Measurements from ENCODE around the gene MAN1C1. TPM values are rescaled to one million over a fixed set of nuclear protein-coding genes. Genes with fewer than 3 reads are reported as not detected.

MAN1C1 gene
- polyA plus RNA-seq, 3 donors from 2014 or later = 0.48 to 2.8 (median 1.2) TPM

- Mint-ChIP-seq H3K27me3 (ENCODE audit: low read depth in 3 of 3) (peaks cover 2 to 5% (median 5%) of the 10 kb centered on the region in 3 donors), H3K4me1 (peaks cover 14 to 16% of the 10 kb centered on the region in 2 donors), H3K36me3 (peaks cover 0 to 7% (median under 1%) of the 10 kb centered on the region in 3 donors), H3K27ac (no peak overlapping the region), H3K4me3 (no peak overlapping the region), H3K9me3 (no peaks in the 10 kb centered on the region)
- DNase-seq = no peak
Measured at GRCh38 chr1:25715888-25716287, 99.3 kb downstream of the MAN1C1 start.

- Mint-ChIP-seq H3K9me3 (no peaks in the 10 kb centered on the region), H3K36me3 (peaks cover 0 to 7% (median 3%) of the 10 kb centered on the region in 3 donors), H3K4me1 (peaks cover 11 to 13% of the 10 kb centered on the region in 2 donors), H3K27me3 (ENCODE audit: low read depth in 3 of 3) (peaks cover 2 to 5% (median 5%) of the 10 kb centered on the region in 3 donors), H3K4me3 (no peak overlapping the region), H3K27ac (no peak overlapping the region)
- DNase-seq = no peak
Measured at GRCh38 chr1:25716320-25716719, 99.7 kb downstream of the MAN1C1 start.

DNA sequence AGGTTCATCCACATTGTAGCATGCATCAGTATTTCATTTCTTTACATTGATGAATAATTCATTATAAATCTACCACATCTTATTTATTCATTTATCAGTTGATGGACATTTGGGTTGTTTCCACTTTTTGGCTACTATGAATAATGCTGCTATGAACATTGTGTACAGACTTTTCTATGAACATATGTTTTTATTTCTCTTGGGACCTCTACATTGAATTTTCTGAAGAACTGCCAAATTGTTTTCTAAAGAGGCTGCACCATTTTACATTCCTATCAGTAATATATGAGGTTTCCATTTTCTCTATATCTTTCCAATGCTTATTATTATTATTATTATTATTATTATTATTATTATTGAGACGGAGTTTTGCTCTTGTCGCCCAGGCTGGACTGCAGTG, 102.1 kb downstream of the MAN1C1 start:
- Mint-ChIP-seq H3K27ac (no peak overlapping the region), H3K4me1 (no peaks in the 10 kb centered on the region), H3K36me3 (peaks cover 0 to 11% (median 3%) of the 10 kb centered on the region in 3 donors), H3K4me3 (no peak overlapping the region), H3K9me3 (no peaks in the 10 kb centered on the region), H3K27me3 (ENCODE audit: low read depth in 3 of 3) (peaks cover 0 to 9% (median 5%) of the 10 kb centered on the region in 3 donors)
- DNase-seq = no peak

- peaks cover 0 to 11% (median 3%) of the 10 kb centered on the region in 3 donors for H3K36me3 Mint-ChIP-seq
- H3K27me3 Mint-ChIP-seq (ENCODE audit: low read depth in 3 of 3) = peaks cover 2 to 10% (median 7%) of the 10 kb centered on the region in 3 donors
- H3K9me3 Mint-ChIP-seq = no peaks in the 10 kb centered on the region
- H3K4me1 Mint-ChIP-seq = no peaks in the 10 kb centered on the region
- H3K27ac Mint-ChIP-seq = no peak overlapping the region
- DNase-seq = no peak
- no peak overlapping the region for H3K4me3 Mint-ChIP-seq
Measured at GRCh38 chr1:25720624-25721023, 104.0 kb downstream of the MAN1C1 start.

DNA sequence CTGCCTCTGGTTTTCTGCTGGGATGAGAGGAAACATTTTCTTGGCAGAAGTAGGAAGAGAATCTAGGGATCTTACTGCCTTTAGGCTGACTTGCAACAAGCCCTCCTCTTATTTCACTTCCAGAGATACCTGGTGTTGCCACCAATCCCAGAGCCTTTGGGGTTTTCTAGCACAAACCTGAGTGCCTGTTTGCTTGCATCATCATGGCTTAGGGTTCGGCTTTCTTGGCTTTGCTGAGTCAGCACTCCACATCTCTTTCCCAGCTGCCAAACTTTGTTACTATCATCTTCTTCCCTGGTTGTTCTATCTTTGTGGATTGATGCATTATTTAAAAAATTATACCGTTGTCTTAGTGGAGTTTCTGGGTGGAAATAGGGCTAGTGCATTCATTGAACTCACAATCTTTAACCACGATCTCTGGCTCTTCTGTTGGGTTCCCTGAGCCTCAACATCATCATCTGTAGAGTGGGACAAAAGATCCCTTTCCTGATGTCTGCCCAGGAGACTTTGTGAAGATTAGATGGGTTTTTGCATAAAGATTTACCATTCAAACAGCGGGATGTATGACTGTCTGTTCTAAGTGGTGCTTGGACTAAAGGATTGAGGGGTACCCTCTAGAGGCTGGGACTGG, 106.8 kb downstream of the MAN1C1 start:
- no peak for DNase-seq
- H3K27ac Mint-ChIP-seq = no peak overlapping the region
- no peaks in the 10 kb centered on the region for H3K4me1 Mint-ChIP-seq
- H3K9me3 Mint-ChIP-seq = no peaks in the 10 kb centered on the region
- H3K4me3 Mint-ChIP-seq = no peak overlapping the region
- H3K27me3 Mint-ChIP-seq (ENCODE audit: low read depth in 3 of 3) = peaks cover 2 to 13% (median 9%) of the 10 kb centered on the region in 3 donors
- peaks cover 0 to 5% (median 3%) of the 10 kb centered on the region in 3 donors for H3K36me3 Mint-ChIP-seq

DNA sequence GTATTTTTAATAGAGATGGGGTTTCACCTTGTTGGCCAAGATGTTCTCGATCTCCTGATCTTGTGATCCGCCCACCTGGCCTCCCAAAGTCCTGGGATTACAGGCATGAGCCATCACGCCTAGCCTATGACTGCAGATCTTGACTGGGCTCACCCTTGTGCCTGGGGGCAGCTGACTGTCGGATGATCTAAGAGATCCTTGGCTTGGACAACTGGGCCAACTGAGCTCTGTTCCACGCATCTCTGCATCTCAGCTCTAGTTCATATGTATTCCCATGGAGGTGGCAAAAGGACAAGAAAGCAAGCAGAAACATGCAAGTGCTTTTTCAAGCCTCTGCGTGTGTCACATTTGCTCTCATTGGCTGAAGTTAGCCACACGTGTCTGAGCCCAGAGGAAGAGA, 107.6 kb downstream of the MAN1C1 start:
- peaks cover 0 to 3% (median 0%) of the 10 kb centered on the region in 6 donors for H3K9me3 Mint-ChIP-seq
- H3K4me1 Mint-ChIP-seq = no peaks in the 10 kb centered on the region
- H3K27ac Mint-ChIP-seq = no peak overlapping the region
- H3K27me3 Mint-ChIP-seq (ENCODE audit: low read depth in 3 of 3) = peaks cover 2 to 18% (median 8%) of the 10 kb centered on the region in 3 donors
- no peak overlapping the region for H3K4me3 Mint-ChIP-seq
- H3K36me3 Mint-ChIP-seq = peaks cover 0 to 4% (median 3%) of the 10 kb centered on the region in 3 donors
- no peak for DNase-seq

DNA sequence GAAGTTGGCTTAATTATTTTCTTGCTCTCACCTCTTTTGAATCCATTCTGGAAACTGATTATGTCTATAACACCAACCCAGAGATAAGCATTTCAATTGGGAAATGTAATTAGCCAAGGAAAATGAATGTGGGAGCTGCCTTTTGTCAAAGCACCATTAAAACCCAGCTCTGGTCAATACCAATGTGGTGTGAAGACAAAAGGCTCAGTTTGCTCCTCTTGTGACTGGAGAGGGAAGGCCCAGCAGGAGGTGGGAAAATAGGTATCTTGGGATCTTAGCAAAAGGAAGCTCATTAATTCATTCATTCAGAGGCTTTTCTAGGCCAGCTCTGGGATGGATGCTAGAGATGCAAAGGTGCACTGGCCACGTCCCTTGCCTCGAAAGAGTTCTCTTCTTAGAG, 108.4 kb downstream of the MAN1C1 start:
- no peak for DNase-seq
- peaks cover 0 to under 1% of the 10 kb centered on the region in 2 donors for H3K4me1 Mint-ChIP-seq
- peaks cover 0 to 3% (median 0%) of the 10 kb centered on the region in 6 donors for H3K9me3 Mint-ChIP-seq
- no peak overlapping the region for H3K27ac Mint-ChIP-seq
- H3K4me3 Mint-ChIP-seq = no peak overlapping the region
- H3K36me3 Mint-ChIP-seq = peaks cover 0 to 4% (median 3%) of the 10 kb centered on the region in 3 donors
- H3K27me3 Mint-ChIP-seq (ENCODE audit: low read depth in 3 of 3) = peaks cover 2 to 19% (median 16%) of the 10 kb centered on the region in 3 donors

DNA sequence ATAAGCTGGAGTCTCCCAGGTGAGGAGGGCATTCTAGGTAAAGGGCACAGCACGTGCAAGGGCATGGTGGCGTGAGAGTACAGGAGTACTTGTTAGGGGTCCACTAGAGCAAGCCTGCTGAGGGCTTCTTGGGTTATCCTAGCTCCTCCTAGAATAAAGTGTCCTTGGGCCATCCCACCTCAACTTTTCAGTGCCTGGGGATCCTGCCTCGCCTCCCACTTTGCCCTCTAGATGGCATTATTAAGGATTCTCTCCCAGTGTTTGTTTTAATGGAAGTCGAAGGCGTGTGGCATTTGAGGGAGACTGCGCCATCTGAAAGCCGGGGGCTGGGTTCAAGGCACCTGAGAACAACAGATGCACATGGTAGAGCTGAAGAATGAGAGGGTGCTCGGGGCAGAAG, 108.9 kb downstream of the MAN1C1 start:
- Mint-ChIP-seq H3K36me3 (peaks cover 0 to 4% (median 3%) of the 10 kb centered on the region in 3 donors), H3K4me1 (peaks cover 3 to 6% of the 10 kb centered on the region in 2 donors), H3K27me3 (ENCODE audit: low read depth in 3 of 3) (peaks cover 2 to 20% (median 17%) of the 10 kb centered on the region in 3 donors), H3K9me3 (peaks cover 0 to 3% (median 0%) of the 10 kb centered on the region in 6 donors), H3K4me3 (no peak overlapping the region), H3K27ac (no peak overlapping the region)
- DNase-seq = no peak

- no peak overlapping the region for H3K27ac Mint-ChIP-seq
- peaks cover 14 to 21% of the 10 kb centered on the region in 2 donors for H3K4me1 Mint-ChIP-seq
- H3K4me3 Mint-ChIP-seq = no peak overlapping the region
- H3K36me3 Mint-ChIP-seq = peaks cover 0 to 4% (median 0%) of the 10 kb centered on the region in 3 donors
- H3K9me3 Mint-ChIP-seq = peaks cover 0 to 3% (median 0%) of the 10 kb centered on the region in 6 donors
- peaks cover 10 to 24% (median 18%) of the 10 kb centered on the region in 3 donors for H3K27me3 Mint-ChIP-seq (ENCODE audit: low read depth in 3 of 3)
- no peak for DNase-seq
Measured at GRCh38 chr1:25727088-25727487, 110.5 kb downstream of the MAN1C1 start.

- no peak overlapping the region for H3K27ac Mint-ChIP-seq
Measured at GRCh38 chr1:25727635-25728286, 111.2 kb downstream of the MAN1C1 start.

DNA sequence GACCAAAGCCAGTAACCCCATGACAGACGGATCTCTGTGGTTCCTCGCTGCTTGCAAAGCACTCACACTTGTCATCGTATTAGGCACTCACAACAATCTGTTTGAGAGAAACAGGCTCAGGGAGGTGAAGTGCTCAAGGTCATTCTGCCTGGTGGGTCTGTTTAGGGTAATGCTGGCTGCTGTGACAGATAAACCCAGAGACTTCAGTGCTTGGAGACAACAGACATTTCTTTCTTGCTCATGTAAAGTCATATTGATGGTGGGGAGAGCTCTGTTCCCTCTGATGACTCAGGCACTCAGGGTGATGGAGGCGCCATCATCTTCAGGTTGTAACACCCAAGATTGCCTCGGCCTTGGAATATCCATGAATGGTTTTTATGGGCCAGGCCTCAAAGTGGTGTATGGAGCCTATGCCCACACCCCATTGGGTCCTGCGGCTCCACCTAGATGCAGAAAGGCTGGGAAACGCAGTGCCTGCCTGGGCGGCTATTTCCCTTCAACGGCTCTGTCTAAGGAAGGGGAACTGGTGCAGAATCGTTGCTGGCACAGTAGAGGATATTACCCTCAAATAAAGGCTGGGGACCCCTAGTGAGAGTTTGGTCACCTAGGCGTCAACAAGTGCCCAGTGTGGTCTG, 111.8 kb downstream of the MAN1C1 start:
- Mint-ChIP-seq H3K4me1 (peaks cover 14 to 21% of the 10 kb centered on the region in 2 donors), H3K27ac (no peak overlapping the region), H3K4me3 (no peak overlapping the region), H3K27me3 (ENCODE audit: low read depth in 3 of 3) (peaks cover 10 to 26% (median 25%) of the 10 kb centered on the region in 3 donors), H3K9me3 (peaks cover 0 to 3% (median 0%) of the 10 kb centered on the region in 6 donors), H3K36me3 (peaks cover 0 to 2% (median 0%) of the 10 kb centered on the region in 3 donors)
- no peak for DNase-seq

More at GRCh38 chr1:25727635-25728286, 111.2 kb downstream of the MAN1C1 start:
- peaks cover 0 to 1% (median 0%) of the 10 kb centered on the region in 3 donors for H3K36me3 Mint-ChIP-seq
- DNase-seq = no peak
- peaks cover 14 to 21% of the 10 kb centered on the region in 2 donors for H3K4me1 Mint-ChIP-seq
- H3K4me3 Mint-ChIP-seq = no peak overlapping the region
- peaks cover 10 to 24% (median 22%) of the 10 kb centered on the region in 3 donors for H3K27me3 Mint-ChIP-seq (ENCODE audit: low read depth in 3 of 3)
- H3K9me3 Mint-ChIP-seq = peaks cover 0 to 3% (median 0%) of the 10 kb centered on the region in 6 donors

GRCh38 chr1:25729045-25729444, 112.5 kb downstream of the MAN1C1 start:
- Mint-ChIP-seq H3K4me3 (no peak overlapping the region), H3K36me3 (peaks cover 0 to 3% (median 0%) of the 10 kb centered on the region in 3 donors), H3K27me3 (ENCODE audit: low read depth in 3 of 3) (peaks cover 10 to 27% (median 26%) of the 10 kb centered on the region in 3 donors), H3K4me1 (peaks cover 14 to 21% of the 10 kb centered on the region in 2 donors), H3K9me3 (peaks cover 0 to 3% (median 0%) of the 10 kb centered on the region in 6 donors), H3K27ac (no peak overlapping the region)
- no peak for DNase-seq

DNA sequence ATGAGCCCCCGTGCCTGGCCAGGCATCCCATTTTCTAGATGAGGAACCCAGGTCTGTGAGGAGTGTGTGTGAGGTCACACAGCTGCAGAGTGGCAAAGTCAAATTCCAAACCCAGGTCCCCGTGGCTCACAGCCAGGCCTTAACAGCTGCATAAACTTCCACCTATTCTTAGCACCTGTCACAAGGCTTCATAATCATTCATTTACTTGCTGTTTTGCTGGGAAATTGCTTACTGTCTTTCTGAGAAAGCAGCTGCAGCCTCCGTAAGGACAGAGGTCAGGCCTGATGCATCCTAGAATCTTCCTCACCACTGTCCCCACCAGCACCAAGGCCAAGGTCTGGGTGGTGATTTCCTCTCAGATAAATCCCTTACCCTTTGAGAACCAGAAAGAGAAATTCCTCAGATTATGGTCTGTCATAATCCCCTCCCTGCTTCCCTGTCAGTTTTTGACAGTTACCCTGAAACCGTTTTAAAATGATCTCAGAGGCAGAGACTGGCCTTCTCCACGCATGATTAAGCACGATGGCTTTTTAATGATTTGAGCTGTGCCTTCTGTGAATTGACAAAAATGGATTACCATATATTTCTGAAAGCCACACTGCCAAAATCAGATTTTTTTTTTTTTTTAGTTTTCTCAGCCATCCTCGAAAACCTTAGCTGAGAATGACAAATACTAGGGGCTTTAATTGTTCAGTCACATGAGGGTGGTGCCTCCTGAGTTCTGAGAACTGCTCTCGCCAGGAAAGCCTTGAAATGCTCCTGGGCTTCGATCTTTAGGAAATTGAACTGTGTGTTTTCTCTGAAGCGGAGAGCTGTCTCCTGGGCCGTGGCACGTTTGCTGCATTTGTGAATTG, 113.4 kb downstream of the MAN1C1 start:
- no peak overlapping the region for H3K27ac Mint-ChIP-seq
- peaks cover 0 to 3% (median 0%) of the 10 kb centered on the region in 6 donors for H3K9me3 Mint-ChIP-seq
- DNase-seq = no peak
- H3K4me3 Mint-ChIP-seq = no peak overlapping the region
- peaks cover 14 to 21% of the 10 kb centered on the region in 2 donors for H3K4me1 Mint-ChIP-seq
- H3K27me3 Mint-ChIP-seq (ENCODE audit: low read depth in 3 of 3) = peaks cover 11 to 28% (median 27%) of the 10 kb centered on the region in 3 donors
- peaks cover 0 to 3% (median 0%) of the 10 kb centered on the region in 3 donors for H3K36me3 Mint-ChIP-seq

Data from immature natural killer cell (primary cell).